Measurements from ENCODE around the gene CASKIN2.

Gene CASKIN2

GRCh38 chr17:75504347-75505151 is 10.8 kb downstream of the CASKIN2 start:
- peak; percentile 25 for DNase-seq (ENCODE audit: low read depth)

DNA sequence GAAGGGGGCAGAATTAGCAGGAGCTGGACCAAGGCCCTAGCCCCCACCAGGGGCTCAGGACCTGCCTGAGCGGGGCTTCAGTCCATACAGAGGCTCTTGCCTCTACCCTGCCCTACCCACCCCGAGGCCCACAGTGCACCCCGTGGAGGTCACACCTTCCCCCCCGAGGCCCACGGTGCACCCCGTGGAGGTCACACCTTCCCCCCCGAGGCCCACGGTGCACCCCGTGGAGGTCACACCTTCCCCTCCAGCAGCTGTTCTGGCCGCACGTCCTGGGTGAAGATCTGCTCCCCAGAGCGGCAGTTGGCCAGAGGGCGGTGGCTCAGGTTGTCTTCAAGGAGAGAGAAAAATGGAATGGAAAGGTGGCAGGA is 11.4 kb downstream of the CASKIN2 start:
- no peak for DNase-seq (ENCODE audit: low read depth)

DNA sequence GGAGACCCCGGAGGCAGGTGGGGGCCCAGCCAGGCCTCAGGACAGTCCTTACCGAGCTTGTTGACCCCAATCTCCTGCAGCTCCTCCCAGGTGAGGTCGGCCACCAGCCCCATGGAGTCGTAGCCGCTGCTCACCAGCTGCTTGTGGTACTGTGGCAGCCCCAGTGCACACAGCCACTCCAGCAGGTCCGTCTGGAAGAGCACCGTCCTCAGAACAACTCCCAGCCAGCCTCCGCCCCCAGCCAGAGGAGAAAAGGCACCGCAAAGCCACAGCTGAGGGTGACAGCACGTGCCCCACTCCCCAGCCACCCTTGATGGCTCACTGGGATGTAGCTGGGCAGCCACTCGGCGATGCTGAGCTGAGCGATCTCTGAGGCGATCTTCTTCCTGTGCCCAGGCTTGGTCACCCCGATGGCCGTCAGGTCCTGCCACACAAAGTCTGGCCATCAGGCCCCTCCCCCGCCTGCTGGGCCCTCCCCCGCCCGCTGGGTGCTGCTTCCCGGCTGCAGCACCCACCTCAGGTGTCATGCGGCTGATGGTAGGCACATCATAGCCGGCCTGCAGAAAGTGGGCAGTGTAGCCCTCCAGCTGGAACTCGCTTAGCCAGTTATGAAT is 11.9 kb downstream of the CASKIN2 start:
- DNase-seq (ENCODE audit: low read depth), result no peak

DNA sequence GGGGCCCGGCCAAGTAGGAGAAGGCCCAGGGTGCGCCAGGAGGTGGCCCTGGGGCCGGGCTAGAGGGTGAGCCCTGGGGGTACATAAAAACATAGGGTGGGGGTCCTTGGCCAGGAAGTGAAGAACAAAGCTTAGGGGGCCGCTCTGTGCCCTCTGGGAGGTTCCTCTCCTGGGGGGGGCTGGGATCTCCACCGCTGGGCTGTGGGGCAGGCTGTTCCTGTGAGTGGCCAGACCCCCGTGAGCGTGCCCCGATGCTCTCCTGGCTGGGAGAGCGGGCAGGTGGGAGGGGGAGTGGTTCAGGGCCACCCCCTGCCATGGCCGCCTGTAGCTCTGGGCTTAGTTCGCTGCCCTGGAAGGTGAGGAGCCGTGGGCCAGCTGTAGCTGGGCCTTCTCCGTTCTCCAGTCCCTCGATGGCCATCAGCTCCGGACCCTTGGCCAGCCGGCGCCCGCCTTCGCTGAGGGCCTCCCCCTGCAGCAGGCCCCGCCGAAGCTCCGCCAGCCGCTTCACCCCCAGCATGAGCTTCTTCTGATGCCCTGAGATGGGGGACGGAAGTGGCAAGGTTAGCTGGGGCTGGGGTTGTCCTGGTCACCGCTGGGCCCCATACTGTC is 12.5 kb downstream of the CASKIN2 start:
- no peak for DNase-seq (ENCODE audit: low read depth)

DNA sequence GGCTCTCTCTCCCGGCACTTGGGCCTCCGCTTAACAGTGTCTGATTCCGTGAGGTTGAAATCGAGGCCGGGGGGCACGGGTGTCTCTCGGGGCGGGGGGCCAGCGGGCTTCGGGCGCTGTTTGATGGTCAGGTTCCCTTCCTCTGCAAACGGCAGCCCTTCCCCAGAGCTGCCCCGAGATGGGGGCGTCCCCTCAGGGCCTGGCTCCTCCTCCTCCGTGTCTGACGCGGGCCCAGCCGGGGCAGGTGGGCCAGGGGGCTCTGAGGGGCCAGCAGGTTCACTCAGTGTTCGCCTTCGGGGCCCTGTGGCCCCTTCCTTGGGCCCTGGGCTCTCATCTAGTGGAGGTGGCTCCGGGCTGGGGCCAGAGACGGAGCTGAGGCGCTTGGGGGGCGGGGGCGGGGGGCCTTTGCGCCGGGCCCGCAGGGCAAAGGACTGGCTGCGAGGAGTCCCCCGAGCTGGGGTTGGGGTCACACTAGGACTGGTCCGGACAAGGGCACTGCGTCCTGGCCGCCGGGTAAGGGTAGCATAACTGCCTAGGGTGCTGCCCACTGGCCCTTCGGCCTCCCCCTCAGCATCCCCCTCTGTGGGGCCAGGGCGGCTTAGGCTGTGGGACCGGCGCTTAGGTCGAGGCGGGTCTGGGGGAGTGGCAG is 13.1 kb downstream of the CASKIN2 start:
- DNase-seq (ENCODE audit: low read depth), result no peak

DNA sequence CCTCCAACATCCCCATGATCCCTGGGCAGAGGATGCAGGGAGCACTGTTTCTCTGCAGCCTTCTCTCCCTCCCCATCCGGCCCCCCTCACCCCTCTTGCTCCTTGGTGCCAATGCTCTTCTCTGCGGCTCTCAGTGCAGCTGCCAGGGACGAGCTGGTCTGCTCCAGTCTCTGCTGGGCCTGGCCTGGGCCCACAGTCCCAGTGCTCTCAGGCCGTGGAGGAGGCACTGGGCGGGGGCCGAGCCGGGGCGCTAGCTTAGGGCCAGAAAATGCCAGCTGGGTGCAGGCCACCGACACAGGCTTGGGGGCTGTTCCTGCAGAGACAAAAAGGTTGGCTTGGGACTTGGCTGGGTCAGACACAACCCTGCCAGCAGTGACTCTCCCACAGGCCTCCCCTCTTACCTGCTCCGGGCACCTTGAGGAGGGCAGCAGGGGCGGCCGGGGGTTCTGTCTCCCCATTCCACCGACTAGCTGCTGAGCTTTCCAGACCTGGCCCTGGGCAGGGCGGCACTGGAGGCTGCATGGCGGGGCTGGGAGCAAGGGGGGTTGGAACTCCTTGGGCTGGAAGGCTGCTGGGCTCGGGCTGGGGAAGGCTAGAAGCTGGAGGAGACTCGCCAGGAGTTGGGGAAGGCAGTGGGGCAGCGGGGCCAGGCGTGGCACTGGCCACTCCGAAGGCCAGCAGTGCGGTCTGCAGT is 13.8 kb downstream of the CASKIN2 start:
- no peak for DNase-seq (ENCODE audit: low read depth)

DNA sequence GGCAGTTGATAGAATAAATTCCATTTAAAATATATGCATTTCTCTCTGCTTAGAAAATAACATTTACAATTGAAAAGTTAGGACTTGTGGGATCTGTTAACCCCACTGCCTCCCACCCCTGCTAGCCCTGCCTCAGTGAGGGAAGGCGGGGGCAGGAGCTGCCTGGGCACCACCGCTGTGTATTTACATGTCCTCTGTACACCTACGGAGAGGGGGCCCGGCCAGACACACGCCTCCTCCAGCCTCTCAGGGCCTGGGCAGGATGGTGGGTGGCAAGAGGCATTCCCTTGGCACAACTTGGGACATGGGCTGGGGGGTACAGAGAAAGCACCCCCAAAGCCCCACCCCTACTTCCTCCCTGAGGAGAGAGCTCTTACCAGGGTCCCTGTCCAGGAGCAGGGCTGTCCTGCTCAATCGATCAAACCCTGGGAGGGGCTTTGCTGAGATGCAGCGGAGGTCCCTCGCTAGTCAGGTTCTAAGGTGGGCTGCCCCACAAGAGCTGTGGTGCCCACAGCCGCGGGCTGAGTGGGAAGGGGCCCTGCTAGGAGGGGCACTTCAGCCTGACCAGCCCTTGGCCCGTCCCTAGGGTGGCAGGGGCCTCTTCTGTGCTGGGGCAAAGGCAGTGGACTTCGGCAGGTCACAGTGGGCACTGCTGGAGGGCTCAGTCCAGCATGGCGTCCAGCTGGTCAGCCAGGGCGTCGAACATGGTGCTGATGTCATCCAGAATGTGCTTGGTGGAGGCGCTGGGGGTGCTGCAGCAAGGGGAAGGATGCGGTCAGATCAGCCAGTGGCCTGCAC is 14.7 kb downstream of the CASKIN2 start:
- DNase-seq (ENCODE audit: low read depth), result no peak

GRCh38 chr17:75499313-75500022 is 15.9 kb downstream of the CASKIN2 start:
- DNase-seq (ENCODE audit: low read depth), result no peak

DNA sequence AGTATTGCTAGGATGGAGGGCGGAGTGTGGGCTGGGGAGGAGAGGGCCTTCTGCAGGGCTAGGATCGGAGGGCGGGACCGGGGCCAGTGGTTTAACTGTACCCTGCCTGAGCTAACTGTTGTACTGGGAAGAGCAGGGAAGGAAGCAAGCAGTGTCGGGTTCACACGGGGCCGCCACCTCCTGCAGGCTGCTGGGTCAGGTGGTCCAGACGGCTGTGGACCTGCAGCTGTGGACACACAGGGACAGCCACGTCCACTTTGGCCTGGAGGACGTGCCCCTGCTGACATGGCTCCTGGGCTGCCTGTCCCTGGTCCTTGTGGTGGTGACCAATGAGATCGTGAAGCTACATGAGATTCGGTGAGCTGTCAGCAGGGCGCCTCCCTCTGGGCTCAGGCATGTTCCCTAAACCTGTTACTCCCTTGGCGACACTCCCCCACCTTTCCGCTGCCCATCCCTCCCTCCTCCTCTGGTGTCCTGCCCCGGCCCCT is 16.6 kb downstream of the CASKIN2 start:
- DNase-seq (ENCODE audit: low read depth), result peak; percentile 16

GRCh38 chr17:75498039-75498725 is 17.2 kb downstream of the CASKIN2 start:
- DNase-seq (ENCODE audit: low read depth), result no peak

- no peak for DNase-seq (ENCODE audit: low read depth)
Observed at GRCh38 chr17:75496005-75496404, 19.3 kb downstream of the CASKIN2 start.

GRCh38 chr17:75494326-75494877 is 20.9 kb downstream of the CASKIN2 start:
- no peak for DNase-seq (ENCODE audit: low read depth)

DNA sequence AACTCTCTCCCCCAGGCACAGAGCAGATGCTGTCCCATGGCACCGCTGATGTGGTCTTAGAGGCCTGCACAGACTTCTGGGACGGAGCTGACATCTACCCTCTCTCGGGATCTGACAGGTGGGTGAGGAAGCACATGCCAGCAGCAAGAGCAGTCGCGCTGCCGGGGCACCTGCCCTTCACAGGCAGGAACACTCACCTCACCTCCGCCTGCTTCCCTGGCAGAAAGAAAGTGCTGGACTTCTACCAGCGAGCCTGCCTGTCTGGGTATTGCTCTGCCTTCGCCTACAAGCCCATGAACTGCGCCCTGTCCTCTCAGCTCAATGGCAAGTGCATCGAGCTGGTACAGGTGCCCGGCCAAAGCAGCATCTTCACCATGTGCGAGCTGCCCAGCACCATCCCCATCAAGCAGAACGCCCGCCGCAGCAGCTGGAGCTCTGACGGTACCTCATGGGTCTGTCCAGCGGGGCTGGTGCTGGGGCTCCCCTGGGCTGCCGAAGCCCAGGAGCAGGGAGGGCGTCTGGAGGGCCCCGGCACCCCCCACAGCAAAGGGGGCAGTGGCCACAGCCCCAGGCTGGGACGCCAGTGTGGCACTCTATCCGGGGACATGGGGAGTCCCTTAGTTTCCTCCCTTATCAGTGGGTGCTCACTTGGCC is 21.7 kb downstream of the CASKIN2 start:
- no peak for DNase-seq (ENCODE audit: low read depth)

DNA sequence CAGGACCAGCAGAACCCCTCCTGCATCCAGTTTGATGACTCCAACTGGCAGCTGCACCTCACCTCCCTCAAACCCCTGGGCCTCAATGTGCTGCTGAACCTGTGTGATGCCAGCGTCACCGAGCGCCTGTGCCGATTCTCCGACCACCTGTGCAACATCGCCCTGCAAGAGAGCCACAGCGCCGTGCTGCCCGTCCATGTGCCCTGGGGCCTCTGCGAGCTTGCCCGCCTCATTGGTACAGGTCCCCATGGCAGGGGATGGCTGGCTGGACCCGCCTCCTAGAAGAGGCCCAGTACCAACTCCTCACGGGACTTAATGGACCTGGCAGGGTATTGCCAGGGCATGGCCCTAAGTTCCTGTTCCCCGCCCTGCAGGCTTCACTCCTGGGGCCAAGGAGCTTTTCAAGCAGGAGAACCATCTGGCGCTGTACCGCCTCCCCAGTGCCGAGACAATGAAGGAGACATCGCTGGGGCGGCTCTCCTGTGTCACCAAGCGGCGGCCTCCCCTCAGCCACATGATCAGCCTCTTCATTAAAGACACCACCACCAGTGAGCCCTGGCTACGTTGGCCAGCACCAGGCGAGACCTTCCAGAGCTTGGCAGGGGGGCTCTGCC is 22.7 kb downstream of the CASKIN2 start:
- no peak for DNase-seq (ENCODE audit: low read depth)

DNA sequence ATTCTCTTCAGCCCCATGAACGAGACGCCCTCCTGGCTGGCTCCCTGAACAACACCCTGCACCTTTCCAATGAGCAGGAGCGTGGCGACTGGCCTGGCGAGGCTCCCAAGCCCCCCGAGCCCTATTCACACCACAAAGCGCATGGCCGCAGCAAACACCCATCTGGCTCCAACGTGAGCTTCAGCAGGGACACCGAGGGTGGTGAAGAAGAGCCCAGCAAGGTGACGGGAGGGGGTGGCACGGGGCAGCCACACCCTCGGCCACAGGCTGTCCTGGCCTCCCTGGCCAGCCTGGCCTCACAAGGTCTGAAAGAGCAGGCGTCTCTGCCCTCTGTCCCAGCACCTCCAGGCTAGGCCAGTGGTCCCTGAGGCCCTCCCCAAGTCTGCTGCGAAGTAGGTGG is 23.7 kb downstream of the CASKIN2 start:
- DNase-seq (ENCODE audit: low read depth), result no peak

- DNase-seq (ENCODE audit: low read depth), result no peak
Observed at GRCh38 chr17:75490953-75491649, 24.2 kb downstream of the CASKIN2 start.

DNA sequence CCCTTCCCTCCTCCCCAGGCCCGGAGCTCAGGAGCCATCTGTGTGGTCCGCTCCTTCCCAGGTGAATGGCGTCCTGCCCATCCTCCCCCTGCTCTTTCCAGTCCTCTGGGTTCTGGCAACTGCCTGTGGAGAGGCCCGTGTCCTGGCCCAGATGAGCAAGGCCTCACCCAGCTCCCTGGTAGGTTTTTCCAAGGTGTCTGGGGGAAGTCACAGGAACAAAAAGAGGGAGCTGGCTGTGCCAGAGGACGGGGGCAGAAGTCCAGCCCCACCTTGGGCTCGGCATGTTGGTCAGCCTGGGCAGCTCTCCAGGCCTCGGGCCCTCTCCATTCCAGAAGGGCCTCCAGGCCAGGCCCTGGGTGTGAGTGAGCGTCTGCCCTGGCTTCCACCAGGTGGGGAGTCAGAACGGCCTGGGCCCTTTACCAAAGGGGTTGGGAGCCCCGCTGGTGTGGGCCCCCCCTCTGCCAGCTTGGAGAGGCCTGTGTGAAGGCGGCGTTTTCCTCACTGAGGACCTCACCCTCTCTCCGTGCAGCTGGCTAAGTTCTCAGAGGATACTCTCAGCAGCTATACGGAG is 25.1 kb downstream of the CASKIN2 start:
- no peak for DNase-seq (ENCODE audit: low read depth)

DNA sequence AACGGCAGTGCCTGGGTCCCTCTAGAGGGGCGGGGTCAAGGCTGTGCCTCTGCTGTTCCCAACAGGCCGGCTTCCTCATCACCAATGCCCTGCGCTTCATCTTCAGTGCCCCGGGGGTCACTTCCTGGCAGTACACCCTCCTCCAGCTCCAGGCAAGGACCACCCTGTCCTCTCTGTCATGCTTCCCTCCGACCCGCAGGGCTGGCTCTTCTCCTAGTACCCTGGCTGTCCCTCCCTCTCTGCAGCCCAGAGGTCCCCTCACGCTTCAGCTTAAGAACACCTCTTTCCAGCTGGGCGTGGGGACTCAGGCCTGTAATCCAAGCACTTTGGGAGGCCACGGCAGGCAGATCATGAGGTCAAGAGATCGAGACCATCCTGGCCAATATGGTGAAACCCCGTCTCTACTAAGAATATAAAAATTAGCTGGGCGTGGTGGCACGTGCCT is 25.8 kb downstream of the CASKIN2 start:
- DNase-seq (ENCODE audit: low read depth), result no peak

All from EH (cell line).